Left ventricle myocardium inferior (tissue), 1 donor: ENCODE data around the gene PRRC2B. TPM values are rescaled to one million over a fixed set of nuclear protein-coding genes. Genes with fewer than 3 reads are reported as not detected.

Source experiments
- DNase-seq: peaks from one replicate; pipeline ENCODE4 v3.0.0-alpha.2; 2020
- H3K27ac ChIP-seq: fragments of 200-600 bp; replicated peaks from 2 replicates; pipeline ENCODE4 v1.8.0; 2021
- H3K27me3 ChIP-seq: fragments of 200-600 bp; 2 replicates; pipeline ENCODE4 v1.8.0; 2021; ENCODE audit warnings: low read depth
- H3K36me3 ChIP-seq: fragments of 200-600 bp; 2 replicates; pipeline ENCODE4 v1.8.0; 2021
- H3K4me1 ChIP-seq: fragments of 200-600 bp; 2 replicates; pipeline ENCODE4 v1.8.0; 2021
- H3K4me3 ChIP-seq: fragments of 200-600 bp; 2 replicates; pipeline ENCODE4 v1.8.0; 2021; ENCODE audit warnings: mild to moderate bottlenecking, moderate library complexity
- H3K9me3 ChIP-seq: fragments of 200-600 bp; replicated peaks from 2 replicates; pipeline ENCODE4 v1.8.0; 2021
- CTCF ChIP-seq: fragments of 200-600 bp; IDR thresholded peaks from 2 replicates; pipeline ENCODE4 v1.8.0; 2021; ENCODE audit warnings: antibody characterized with exemption, mild to moderate bottlenecking, borderline replicate concordance
- intact Hi-C: fragments of 100-400 bp; cut with micrococcal nuclease; formaldehyde crosslinking; loops from one replicate; pipeline ENCODE4 v1.11.0; 2022
- total RNA-seq: library from RNA; stranded (reverse); fragmentation: NEBNext Ultra II Directional; extraction: Animal tissue kit (Norgen Biotek cat#: 25700); gene quantifications from one replicate; pipeline ENCODE4 v1.2.1, GENCODE V29; 2021
- donor health status: DM: no; HTN: yes; CAD: no; lungs with severe emphysema.

PRRC2B gene
- total RNA-seq, 1 donor from 2014 or later: 109 TPM

GRCh38 chr9:131516930-131517329 is 123.0 kb downstream of the PRRC2B start:
- Histone ChIP-seq H3K9me3 (no peaks in the 10 kb centered on the region), H3K36me3 (peaks cover 83% of the 10 kb centered on the region), H3K4me3 (no peak overlapping the region), H3K27ac (peak overlapping the region; percentile 91), H3K4me1 (peaks cover 28% of the 10 kb centered on the region), H3K27me3 (no peaks in the 10 kb centered on the region)
- intact Hi-C loops: no loop called here
- DNase-seq: peak; percentile 37
- TF ChIP-seq CTCF: no peak

- no peak for TF ChIP-seq CTCF
- intact Hi-C loops: no loop called here
Measured at GRCh38 chr9:131517761-131518190, 123.9 kb downstream of the PRRC2B start.

GRCh38 chr9:131518553-131518952 is 124.7 kb downstream of the PRRC2B start:
- Histone ChIP-seq H3K36me3 (peaks cover 83% of the 10 kb centered on the region), H3K27ac (peak overlapping the region; percentile 91), H3K9me3 (no peaks in the 10 kb centered on the region), H3K4me3 (no peak overlapping the region), H3K4me1 (peaks cover 28% of the 10 kb centered on the region), H3K27me3 (no peaks in the 10 kb centered on the region)
- no peak for TF ChIP-seq CTCF
- intact Hi-C loops: no loop called here
- DNase-seq: no peak

More at GRCh38 chr9:131517761-131518190, 123.9 kb downstream of the PRRC2B start:
- peak overlapping the region; percentile 91 for H3K27ac ChIP-seq
- DNase-seq: peak; percentile 53
- no peaks in the 10 kb centered on the region for H3K9me3 ChIP-seq
- peaks cover 28% of the 10 kb centered on the region for H3K4me1 ChIP-seq
- peak overlapping the region; percentile 19 for H3K4me3 ChIP-seq
- peaks cover 83% of the 10 kb centered on the region for H3K36me3 ChIP-seq
- no peaks in the 10 kb centered on the region for H3K27me3 ChIP-seq

DNA sequence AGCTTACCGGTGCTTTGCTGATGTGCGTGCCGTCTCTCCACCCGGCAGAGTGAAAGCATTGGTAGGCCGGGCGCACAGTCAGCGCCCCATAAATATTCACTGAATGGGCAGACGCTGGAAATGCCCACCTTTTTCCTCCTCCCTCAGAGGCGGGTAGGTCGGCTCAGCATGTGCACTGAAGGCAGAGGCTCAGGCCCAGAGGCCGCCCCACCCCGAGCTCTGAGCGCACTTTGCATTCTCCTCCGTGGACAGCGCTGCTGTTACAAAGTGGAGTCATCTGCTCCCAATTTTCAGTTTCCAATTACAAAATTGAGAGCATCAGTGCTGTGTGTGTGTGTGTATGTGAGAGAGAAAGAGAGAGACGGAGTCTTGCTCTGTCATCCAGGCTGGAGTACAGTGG is 126.6 kb downstream of the PRRC2B start:
- intact Hi-C loops: no loop called here
- no peak for DNase-seq
- Histone ChIP-seq H3K27ac (no peak overlapping the region), H3K36me3 (peaks cover 84% of the 10 kb centered on the region), H3K27me3 (no peaks in the 10 kb centered on the region), H3K4me3 (no peak overlapping the region), H3K4me1 (peaks cover 28% of the 10 kb centered on the region), H3K9me3 (no peaks in the 10 kb centered on the region)
- no peak for TF ChIP-seq CTCF

- Histone ChIP-seq H3K36me3 (peaks cover 90% of the 10 kb centered on the region), H3K4me1 (peaks cover 28% of the 10 kb centered on the region), H3K9me3 (no peaks in the 10 kb centered on the region), H3K27ac (no peak overlapping the region), H3K27me3 (no peaks in the 10 kb centered on the region), H3K4me3 (no peak overlapping the region)
- no peak for TF ChIP-seq CTCF
- no peak for DNase-seq
- intact Hi-C loops: no loop called here
Measured at GRCh38 chr9:131521203-131521602, 127.3 kb downstream of the PRRC2B start.
